Lung (tissue), 12 donors: Measurements from ENCODE around the gene ITPR1. TPM values are rescaled to one million over a fixed set of nuclear protein-coding genes. Genes with fewer than 3 reads are reported as not detected.

ENCODE experiments used
- ATAC-seq: fragments of 200-7000 bp; cut with Tn5 transposase; one replicate; pipeline ENCODE4 v1.9.1; 2020; ENCODE audit warnings: moderate number of reproducible peaks; ENCODE audit not compliant: insufficient read depth, low FRiP score
- DNase-seq, 3 donors: peaks; one replicate each; pipeline ENCODE4 v3.0.0-alpha.2; 2013 to 2017
- H3K27ac ChIP-seq, 2 donors: one replicate each; pipeline ENCODE4 v1.5.1; 2013; ENCODE audit warnings: mild to moderate bottlenecking in 2 of 2, moderate library complexity in 2 of 2, control low read depth in 1 of 2, inconsistent platforms in 1 of 2, low read depth in 1 of 2, low read length in 1 of 2
- H3K27me3 ChIP-seq, 3 donors: one replicate each; pipeline ENCODE4 v1.5.1; 2013; ENCODE audit warnings: low read length in 2 of 3; ENCODE audit not compliant: control insufficient read depth in 3 of 3, insufficient read depth in 3 of 3
- H3K36me3 ChIP-seq, 4 donors: one replicate each; pipeline ENCODE4 v1.5.1; 2013; ENCODE audit warnings: low read length in 4 of 4, mild to moderate bottlenecking in 1 of 4, moderate library complexity in 1 of 4; ENCODE audit not compliant: control insufficient read depth in 4 of 4, insufficient read depth in 4 of 4
- H3K4me1 ChIP-seq, 5 donors: one replicate each; pipeline ENCODE4 v1.5.1; 2013; ENCODE audit warnings: low read length in 5 of 5, mild to moderate bottlenecking in 2 of 5, moderate library complexity in 1 of 5; ENCODE audit not compliant: control insufficient read depth in 5 of 5, insufficient read depth in 5 of 5
- H3K4me3 ChIP-seq: one replicate; pipeline ENCODE4 v1.5.1; 2013; ENCODE audit warnings: mild to moderate bottlenecking, control low read depth, moderate library complexity
- H3K9ac ChIP-seq, 2 donors: one replicate each; pipeline ENCODE4 v1.5.1; 2013; ENCODE audit warnings: low read length in 2 of 2, control low read depth in 1 of 2; ENCODE audit not compliant: insufficient read depth in 1 of 2
- H3K9me3 ChIP-seq, 4 donors: one replicate each; pipeline ENCODE4 v1.5.1; 2013; ENCODE audit warnings: low read length in 3 of 4, mild to moderate bottlenecking in 1 of 4, moderate library complexity in 1 of 4; ENCODE audit not compliant: control insufficient read depth in 4 of 4, insufficient read depth in 3 of 4
- CTCF ChIP-seq: IDR thresholded peaks from 2 replicates; pipeline ENCODE4 v1.5.1; 2012; ENCODE audit warnings: mild to moderate bottlenecking; ENCODE audit errors: control extremely low read depth, extremely low read depth
- WGBS, 2 donors: extraction: QIAGEN DNeasy Blood & Tissue Kit; methylation state at CpG; one replicate each; pipeline ENCODE4 v1.1.7; 2013; 5-methylcytosine and 5-hydroxymethylcytosine counted together
- polyA plus RNA-seq, 2 donors: library from polyadenylated mRNA; stranded (reverse); fragments of 200-250 nt; gene quantifications; one replicate each; pipeline ENCODE4 v1.2.1, GENCODE V29; 2013
- total RNA-seq, 2 donors: library from RNA; depleted of rRNA in 1 of 2; stranded (reverse); fragments of >200 nt in 1 of 2; gene quantifications; one replicate each; pipeline ENCODE4 v1.2.1, GENCODE V29; 2014 to 2021
- donor health status: control.
- donor health status: control.
- donor health status: Bipolar disorder and iron deficiency.
- donor health status: healthy.
- donor health status: DM: yes; HTN: yes; CAD: no.

ITPR1 gene
- total and polyA plus RNA-seq, 4 donors: 12.4 to 152 (median 44.1) TPM

GRCh38 chr3:4823986-4824925 lies 331.1 kb downstream of the ITPR1 start:
- Histone ChIP-seq H3K9ac (no peak overlapping the region), H3K9me3 (no peaks in the 10 kb centered on the region), H3K27me3 (no peaks in the 10 kb centered on the region), H3K27ac (peak overlapping the region in 1 of 2 donors; percentile 18), H3K4me3 (no peak overlapping the region), H3K4me1 (peaks cover 0 to 26% (median 5%) of the 10 kb centered on the region in 5 donors), H3K36me3 (peaks cover 0 to 12% (median 1%) of the 10 kb centered on the region in 4 donors)
- ATAC-seq: no peak
- DNase-seq: no peak
- WGBS, 2 donors: 90 to 95% methylated on average over 26 of the region's 26 CpGs
- TF ChIP-seq CTCF: no peak

GRCh38 chr3:4824926-4825325 lies 331.8 kb downstream of the ITPR1 start:
- H3K9ac ChIP-seq: no peak overlapping the region
- peaks cover 0 to 26% (median 5%) of the 10 kb centered on the region in 5 donors for H3K4me1 ChIP-seq
- ATAC-seq: no peak

GRCh38 chr3:4825436-4826236 lies 332.5 kb downstream of the ITPR1 start:
- no peak for TF ChIP-seq CTCF
- H3K36me3 ChIP-seq: peaks cover 0 to 9% (median 1%) of the 10 kb centered on the region in 4 donors
- no peaks in the 10 kb centered on the region for H3K9me3 ChIP-seq
- H3K27me3 ChIP-seq: no peaks in the 10 kb centered on the region
- 23 to 33% methylated on average over 12 of the region's 12 CpGs for WGBS, 2 donors
- peaks cover 0 to 29% (median 5%) of the 10 kb centered on the region in 5 donors for H3K4me1 ChIP-seq
- peak overlapping the region; percentile 86 to 94 for H3K27ac ChIP-seq
- H3K9ac ChIP-seq: no peak overlapping the region
- ATAC-seq (peak; percentile 59), DNase-seq (peak in 1 of 3 donors; percentile 22)
- H3K4me3 ChIP-seq: no peak overlapping the region

More at GRCh38 chr3:4824926-4825325, 331.8 kb downstream of the ITPR1 start:
- no peak for DNase-seq
- no peak for TF ChIP-seq CTCF
- Histone ChIP-seq H3K9me3 (no peaks in the 10 kb centered on the region), H3K4me3 (no peak overlapping the region), H3K27me3 (no peaks in the 10 kb centered on the region), H3K36me3 (peaks cover 0 to 12% (median 1%) of the 10 kb centered on the region in 4 donors), H3K27ac (peak overlapping the region; percentile 49 to 86)
- 31 to 42% methylated on average over 3 of the region's 3 CpGs for WGBS, 2 donors
